ENCODE results near the gene PCDH9.

PCDH9 gene

GRCh38 chr13:67091603-67092002, 138.5 kb downstream of the PCDH9 start:
- no peaks in the 10 kb centered on the region for H3K9me3 ChIP-seq (ENCODE audit: control insufficient read depth, insufficient read depth, low read length)
- no peak overlapping the region for H3K4me3 ChIP-seq (ENCODE audit: low read depth, low read length)
- no peaks in the 10 kb centered on the region for H3K4me1 ChIP-seq (ENCODE audit: control insufficient read depth, insufficient read depth, low read length)
- H3K36me3 ChIP-seq (ENCODE audit: control insufficient read depth, insufficient read depth, low read length): no peaks in the 10 kb centered on the region
- no peaks in the 10 kb centered on the region for H3K27me3 ChIP-seq (ENCODE audit: control insufficient read depth, insufficient read depth, low read length)
- no peak overlapping the region for H3K9ac ChIP-seq (ENCODE audit: low read depth, low read length)

DNA sequence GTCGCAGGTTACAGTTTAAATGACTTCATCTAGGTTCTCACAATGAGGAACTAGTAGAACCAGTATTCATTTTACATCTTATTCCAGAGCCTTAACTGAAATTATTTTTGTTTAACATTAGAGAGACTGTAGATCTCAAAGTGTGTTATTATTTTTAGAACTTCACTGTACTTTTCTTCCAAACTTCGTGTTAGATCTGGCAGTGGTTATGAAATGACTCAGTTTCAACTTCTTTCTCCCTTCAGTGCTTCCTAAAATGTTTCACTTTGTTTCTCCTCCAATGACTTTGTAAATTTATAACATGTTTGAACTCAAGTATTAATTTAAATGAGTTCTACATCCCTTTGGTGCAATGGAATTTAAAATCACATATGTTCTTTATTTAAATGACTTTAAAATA, 139.3 kb downstream of the PCDH9 start:
- Histone ChIP-seq H3K4me1 (ENCODE audit: control insufficient read depth, insufficient read depth, low read length) (no peaks in the 10 kb centered on the region), H3K27me3 (ENCODE audit: control insufficient read depth, insufficient read depth, low read length) (no peaks in the 10 kb centered on the region), H3K9ac (ENCODE audit: low read depth, low read length) (no peak overlapping the region), H3K4me3 (ENCODE audit: low read depth, low read length) (no peak overlapping the region), H3K9me3 (ENCODE audit: control insufficient read depth, insufficient read depth, low read length) (no peaks in the 10 kb centered on the region), H3K36me3 (ENCODE audit: control insufficient read depth, insufficient read depth, low read length) (no peaks in the 10 kb centered on the region)

DNA sequence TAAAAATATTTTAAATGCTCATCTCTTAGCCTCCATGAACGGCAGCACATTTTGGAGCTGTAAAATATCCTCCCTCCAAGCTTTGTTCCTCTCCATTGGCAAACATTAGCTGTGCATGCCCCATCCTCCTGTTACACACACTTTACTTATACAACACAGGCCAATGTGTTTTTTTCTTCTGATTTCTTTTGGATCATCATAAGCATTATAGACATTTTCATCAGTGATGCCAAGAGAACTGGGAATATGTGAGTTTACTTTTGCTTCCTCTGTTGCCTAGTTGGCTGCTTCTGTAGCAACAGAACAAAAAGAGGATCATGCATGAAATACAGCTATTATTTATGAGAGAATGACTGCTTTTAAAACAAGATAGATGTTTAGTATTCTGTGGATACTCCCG, 142.6 kb downstream of the PCDH9 start:
- Histone ChIP-seq H3K4me3 (ENCODE audit: low read depth, low read length) (no peak overlapping the region), H3K9ac (ENCODE audit: low read depth, low read length) (no peak overlapping the region), H3K27me3 (ENCODE audit: control insufficient read depth, insufficient read depth, low read length) (no peaks in the 10 kb centered on the region), H3K36me3 (ENCODE audit: control insufficient read depth, insufficient read depth, low read length) (no peaks in the 10 kb centered on the region), H3K4me1 (ENCODE audit: control insufficient read depth, insufficient read depth, low read length) (no peaks in the 10 kb centered on the region), H3K9me3 (ENCODE audit: control insufficient read depth, insufficient read depth, low read length) (no peaks in the 10 kb centered on the region)

- Histone ChIP-seq H3K9ac (ENCODE audit: low read depth, low read length) (no peak overlapping the region), H3K27me3 (ENCODE audit: control insufficient read depth, insufficient read depth, low read length) (no peaks in the 10 kb centered on the region), H3K36me3 (ENCODE audit: control insufficient read depth, insufficient read depth, low read length) (no peaks in the 10 kb centered on the region), H3K4me3 (ENCODE audit: low read depth, low read length) (no peak overlapping the region), H3K9me3 (ENCODE audit: control insufficient read depth, insufficient read depth, low read length) (no peaks in the 10 kb centered on the region), H3K4me1 (ENCODE audit: control insufficient read depth, insufficient read depth, low read length) (no peaks in the 10 kb centered on the region)
These were observed 143.9 kb downstream of the PCDH9 start for GRCh38 chr13:67086260-67086659.

GRCh38 chr13:67084066-67084465, 146.1 kb downstream of the PCDH9 start:
- no peaks in the 10 kb centered on the region for H3K9me3 ChIP-seq (ENCODE audit: control insufficient read depth, insufficient read depth, low read length)
- no peaks in the 10 kb centered on the region for H3K27me3 ChIP-seq (ENCODE audit: control insufficient read depth, insufficient read depth, low read length)
- no peaks in the 10 kb centered on the region for H3K4me1 ChIP-seq (ENCODE audit: control insufficient read depth, insufficient read depth, low read length)
- H3K36me3 ChIP-seq (ENCODE audit: control insufficient read depth, insufficient read depth, low read length): no peaks in the 10 kb centered on the region
- no peak overlapping the region for H3K4me3 ChIP-seq (ENCODE audit: low read depth, low read length)
- no peak overlapping the region for H3K9ac ChIP-seq (ENCODE audit: low read depth, low read length)

DNA sequence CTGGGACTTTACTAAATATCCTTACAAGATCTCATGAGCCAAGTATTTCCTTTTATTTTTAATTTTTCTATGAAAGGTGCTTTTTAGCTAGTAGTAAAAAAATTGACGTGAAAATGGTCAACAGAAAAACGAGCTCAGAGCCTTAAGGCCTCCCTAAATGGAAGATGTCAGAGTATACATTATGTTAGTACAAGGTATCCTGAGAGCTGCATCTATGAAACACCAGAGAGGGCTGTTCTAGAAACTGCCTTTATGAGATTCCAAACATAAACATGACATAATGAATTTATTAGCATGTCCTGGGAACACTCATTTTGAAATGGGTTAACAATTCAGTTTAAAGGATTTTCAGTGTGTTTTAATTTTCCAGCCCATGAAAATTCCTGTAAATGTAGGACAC, 146.6 kb downstream of the PCDH9 start:
- Histone ChIP-seq H3K4me3 (ENCODE audit: low read depth, low read length) (no peak overlapping the region), H3K36me3 (ENCODE audit: control insufficient read depth, insufficient read depth, low read length) (no peaks in the 10 kb centered on the region), H3K9ac (ENCODE audit: low read depth, low read length) (no peak overlapping the region), H3K9me3 (ENCODE audit: control insufficient read depth, insufficient read depth, low read length) (no peaks in the 10 kb centered on the region), H3K27me3 (ENCODE audit: control insufficient read depth, insufficient read depth, low read length) (no peaks in the 10 kb centered on the region), H3K4me1 (ENCODE audit: control insufficient read depth, insufficient read depth, low read length) (no peaks in the 10 kb centered on the region)

- Histone ChIP-seq H3K27me3 (ENCODE audit: control insufficient read depth, insufficient read depth, low read length) (no peaks in the 10 kb centered on the region), H3K9me3 (ENCODE audit: control insufficient read depth, insufficient read depth, low read length) (no peaks in the 10 kb centered on the region), H3K4me3 (ENCODE audit: low read depth, low read length) (no peak overlapping the region), H3K4me1 (ENCODE audit: control insufficient read depth, insufficient read depth, low read length) (no peaks in the 10 kb centered on the region), H3K36me3 (ENCODE audit: control insufficient read depth, insufficient read depth, low read length) (no peaks in the 10 kb centered on the region), H3K9ac (ENCODE audit: low read depth, low read length) (no peak overlapping the region)
These were observed 149.8 kb downstream of the PCDH9 start for GRCh38 chr13:67080351-67080750.

DNA sequence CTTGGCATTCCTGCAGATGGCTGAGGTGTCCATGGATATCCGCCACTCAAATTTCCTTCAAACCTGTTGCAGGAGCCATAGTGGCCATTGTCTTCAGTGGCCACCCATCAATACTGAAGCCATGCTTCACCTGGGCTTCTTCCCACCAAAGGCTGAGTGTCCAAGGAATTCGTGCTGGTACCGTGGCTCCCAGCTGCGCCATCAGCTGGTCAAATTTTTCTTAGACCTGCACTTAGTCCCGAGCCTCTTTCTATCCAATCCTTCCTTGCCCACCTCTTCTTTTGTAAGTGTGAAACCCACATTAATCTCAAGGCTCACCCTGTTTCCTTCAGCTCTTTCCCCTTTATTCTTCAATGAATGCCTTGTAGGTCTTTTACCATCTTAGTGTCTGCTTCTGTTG, 152.1 kb downstream of the PCDH9 start:
- Histone ChIP-seq H3K4me1 (ENCODE audit: control insufficient read depth, insufficient read depth, low read length) (no peaks in the 10 kb centered on the region), H3K27me3 (ENCODE audit: control insufficient read depth, insufficient read depth, low read length) (no peaks in the 10 kb centered on the region), H3K9me3 (ENCODE audit: control insufficient read depth, insufficient read depth, low read length) (no peaks in the 10 kb centered on the region), H3K4me3 (ENCODE audit: low read depth, low read length) (no peak overlapping the region), H3K9ac (ENCODE audit: low read depth, low read length) (no peak overlapping the region), H3K36me3 (ENCODE audit: control insufficient read depth, insufficient read depth, low read length) (no peaks in the 10 kb centered on the region)

DNA sequence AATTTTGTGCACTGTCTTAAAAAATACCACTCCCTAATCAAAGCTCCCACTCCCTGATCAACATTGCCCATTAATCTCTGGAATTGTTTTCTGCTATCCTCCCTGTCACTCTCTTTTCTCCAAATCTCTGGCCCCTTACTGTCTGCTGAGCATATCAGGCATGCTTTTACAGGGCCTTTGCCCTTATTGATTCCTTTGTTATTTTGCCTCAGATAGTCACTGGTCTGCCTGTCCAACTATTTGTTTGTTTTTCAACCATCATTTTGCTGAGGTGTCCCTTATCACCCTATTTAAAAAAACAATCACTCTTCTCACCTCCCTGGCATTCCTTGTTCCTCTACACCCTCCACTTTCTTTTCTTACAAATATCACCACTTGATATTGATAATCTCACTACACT, 153.0 kb downstream of the PCDH9 start:
- H3K9me3 ChIP-seq (ENCODE audit: control insufficient read depth, insufficient read depth, low read length): no peaks in the 10 kb centered on the region
- no peak overlapping the region for H3K9ac ChIP-seq (ENCODE audit: low read depth, low read length)
- H3K4me3 ChIP-seq (ENCODE audit: low read depth, low read length): no peak overlapping the region
- H3K27me3 ChIP-seq (ENCODE audit: control insufficient read depth, insufficient read depth, low read length): no peaks in the 10 kb centered on the region
- no peaks in the 10 kb centered on the region for H3K36me3 ChIP-seq (ENCODE audit: control insufficient read depth, insufficient read depth, low read length)
- H3K4me1 ChIP-seq (ENCODE audit: control insufficient read depth, insufficient read depth, low read length): no peaks in the 10 kb centered on the region

- Histone ChIP-seq H3K9me3 (ENCODE audit: control insufficient read depth, insufficient read depth, low read length) (no peaks in the 10 kb centered on the region), H3K4me1 (ENCODE audit: control insufficient read depth, insufficient read depth, low read length) (no peaks in the 10 kb centered on the region)
These were observed 153.8 kb downstream of the PCDH9 start for GRCh38 chr13:67076378-67076777.

DNA sequence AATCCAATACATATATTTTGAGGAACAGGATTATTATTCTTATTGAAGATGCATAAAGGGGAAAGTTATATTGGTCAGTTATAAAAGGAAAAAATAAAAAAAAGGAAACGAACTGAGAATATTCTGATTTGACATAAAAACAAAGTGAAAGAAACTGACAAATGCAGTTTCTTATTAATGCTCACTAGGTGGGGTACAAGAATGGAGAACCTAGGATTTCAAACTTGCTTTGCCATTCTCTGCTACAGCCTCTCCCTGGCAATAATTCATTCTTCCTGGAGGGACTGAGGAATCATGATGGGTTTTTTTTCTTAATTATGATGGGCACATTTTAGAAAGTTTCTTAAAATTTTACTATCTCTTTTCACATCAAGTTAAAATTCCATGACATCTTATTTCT, 154.9 kb downstream of the PCDH9 start:
- Histone ChIP-seq H3K27me3 (ENCODE audit: control insufficient read depth, insufficient read depth, low read length) (no peaks in the 10 kb centered on the region), H3K4me3 (ENCODE audit: low read depth, low read length) (no peak overlapping the region), H3K4me1 (ENCODE audit: control insufficient read depth, insufficient read depth, low read length) (peaks cover 5% of the 10 kb centered on the region), H3K9me3 (ENCODE audit: control insufficient read depth, insufficient read depth, low read length) (no peaks in the 10 kb centered on the region), H3K36me3 (ENCODE audit: control insufficient read depth, insufficient read depth, low read length) (no peaks in the 10 kb centered on the region), H3K9ac (ENCODE audit: low read depth, low read length) (no peak overlapping the region)

More at GRCh38 chr13:67076378-67076777, 153.8 kb downstream of the PCDH9 start:
- Histone ChIP-seq H3K9ac (ENCODE audit: low read depth, low read length) (no peak overlapping the region), H3K4me3 (ENCODE audit: low read depth, low read length) (no peak overlapping the region), H3K36me3 (ENCODE audit: control insufficient read depth, insufficient read depth, low read length) (no peaks in the 10 kb centered on the region), H3K27me3 (ENCODE audit: control insufficient read depth, insufficient read depth, low read length) (no peaks in the 10 kb centered on the region)

GRCh38 chr13:67071918-67072598, 158.1 kb downstream of the PCDH9 start:
- Histone ChIP-seq H3K9me3 (ENCODE audit: control insufficient read depth, insufficient read depth, low read length) (no peaks in the 10 kb centered on the region), H3K4me3 (ENCODE audit: low read depth, low read length) (no peak overlapping the region), H3K4me1 (ENCODE audit: control insufficient read depth, insufficient read depth, low read length) (peaks cover 9% of the 10 kb centered on the region), H3K27me3 (ENCODE audit: control insufficient read depth, insufficient read depth, low read length) (no peaks in the 10 kb centered on the region), H3K36me3 (ENCODE audit: control insufficient read depth, insufficient read depth, low read length) (no peaks in the 10 kb centered on the region), H3K9ac (ENCODE audit: low read depth, low read length) (no peak overlapping the region)
